ENCODE results near the gene CAPZA1. TPM values are rescaled to one million over a fixed set of nuclear protein-coding genes. Genes with fewer than 3 reads are reported as not detected.

The CAPZA1 gene
- total RNA-seq, 2 experiments from 2014 or later = 234 TPM

DNA sequence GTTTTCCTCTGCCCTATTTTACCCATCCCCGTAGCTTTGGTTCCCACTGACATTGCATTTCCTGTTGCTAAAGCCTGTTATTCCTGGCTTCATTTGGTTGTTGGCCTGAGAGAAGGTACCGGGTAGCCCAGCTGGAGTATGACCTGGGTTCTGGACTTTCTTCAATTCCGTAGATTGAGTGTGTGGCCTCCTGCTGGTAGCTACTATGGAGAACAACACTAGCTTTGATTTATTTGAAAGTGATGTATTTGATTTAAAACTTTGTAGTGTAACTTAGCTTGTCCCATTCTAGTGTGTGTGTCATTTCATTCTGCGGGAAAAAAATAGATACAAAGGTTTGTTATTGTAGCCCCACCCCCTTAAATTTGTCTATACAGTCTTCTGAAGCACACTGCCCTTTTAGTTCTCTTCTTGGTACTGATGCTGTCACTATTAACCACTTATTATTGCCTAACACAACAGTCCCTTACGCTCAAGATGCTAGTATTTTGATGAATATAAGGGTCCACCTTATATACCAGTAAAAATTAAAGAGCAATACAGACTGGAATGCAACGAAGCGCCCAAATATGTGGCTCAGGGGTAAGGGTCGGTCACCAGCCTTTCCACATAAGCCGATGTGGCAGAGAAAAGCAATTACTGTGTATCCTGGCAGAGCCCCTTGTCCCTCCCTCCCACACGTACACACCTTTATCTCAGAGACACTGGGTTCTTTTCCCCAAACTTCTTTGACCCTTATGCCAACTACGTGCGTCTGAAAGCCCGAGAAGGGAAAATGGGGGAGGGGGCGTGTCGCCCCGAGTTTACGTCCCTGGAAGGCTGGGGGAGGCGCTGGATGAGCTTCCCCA, 54.2 kb downstream of the CAPZA1 start:
- CTCF ChIA-PET (ENCODE audit: unreplicated experiment) = interaction anchor here (0.6 to 2.6 kb wide), 3 partner anchors 30 to 34 kb away, joined by 3 to 5 read pairs (median 5); no protein-coding TSS in a partner anchor
- H3K4me3 ChIP-seq (ENCODE audit: low read depth, low read length, poor library complexity, severe bottlenecking) = peak overlapping the region; percentile 82
- H2AFZ ChIP-seq (ENCODE audit: low read length) = peak overlapping the region; percentile 85; the same call in 1 of the 2 replicates
- no peaks in the 10 kb centered on the region for H4K20me1 ChIP-seq (ENCODE audit: insufficient read depth, low read length)
- H3K27ac ChIP-seq (ENCODE audit: low read depth, low read length, poor library complexity, severe bottlenecking) = peak overlapping the region; percentile 28
- H3K9me2 ChIP-seq (ENCODE audit: insufficient read depth, low read length) = no peaks in the 10 kb centered on the region
- POLR2A ChIA-PET = interaction anchor here (0.5 to 1.2 kb wide), 5 partner anchors 21 to 292 kb away, joined by 3 to 5 read pairs (median 3); partner anchors contain the start of genes CTTNBP2NL and ST7L
- TF ChIP-seq, protein P1, sequence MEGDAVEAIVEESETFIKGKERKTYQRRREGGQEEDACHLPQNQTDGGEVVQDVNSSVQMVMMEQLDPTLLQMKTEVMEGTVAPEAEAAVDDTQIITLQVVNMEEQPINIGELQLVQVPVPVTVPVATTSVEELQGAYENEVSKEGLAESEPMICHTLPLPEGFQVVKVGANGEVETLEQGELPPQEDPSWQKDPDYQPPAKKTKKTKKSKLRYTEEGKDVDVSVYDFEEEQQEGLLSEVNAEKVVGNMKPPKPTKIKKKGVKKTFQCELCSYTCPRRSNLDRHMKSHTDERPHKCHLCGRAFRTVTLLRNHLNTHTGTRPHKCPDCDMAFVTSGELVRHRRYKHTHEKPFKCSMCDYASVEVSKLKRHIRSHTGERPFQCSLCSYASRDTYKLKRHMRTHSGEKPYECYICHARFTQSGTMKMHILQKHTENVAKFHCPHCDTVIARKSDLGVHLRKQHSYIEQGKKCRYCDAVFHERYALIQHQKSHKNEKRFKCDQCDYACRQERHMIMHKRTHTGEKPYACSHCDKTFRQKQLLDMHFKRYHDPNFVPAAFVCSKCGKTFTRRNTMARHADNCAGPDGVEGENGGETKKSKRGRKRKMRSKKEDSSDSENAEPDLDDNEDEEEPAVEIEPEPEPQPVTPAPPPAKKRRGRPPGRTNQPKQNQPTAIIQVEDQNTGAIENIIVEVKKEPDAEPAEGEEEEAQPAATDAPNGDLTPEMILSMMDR (conservative IDR thresholded peaks at IDR 0.05; ENCODE audit: low read length) = peak; percentile 80
- TF ChIP-seq EZH2phosphoT487 (IDR thresholded peaks at IDR 0.05; ENCODE audit: borderline replicate concordance, low read depth, low read length) = no peak
- H3K36me3 ChIP-seq (ENCODE audit: insufficient read depth, low read length) = peaks cover 36% of the 10 kb centered on the region
- peak; percentile 52 for DNase-seq (ENCODE audit: low spot score)
- H3K9me3 ChIP-seq (ENCODE audit: low read length) = no peaks in the 10 kb centered on the region
- H3K79me2 ChIP-seq (ENCODE audit: insufficient read depth, low read depth, low read length) = no peaks in the 10 kb centered on the region
- peak overlapping the region; percentile 98 for H3K4me2 ChIP-seq (ENCODE audit: low read length)
- BruUV-seq (replicated peaks) = no TSS peak
- peaks cover 32% of the 10 kb centered on the region for H3K4me1 ChIP-seq (ENCODE audit: insufficient read depth, low read length, poor library complexity, severe bottlenecking)
- intact Hi-C loops (cut with micrococcal nuclease; ENCODE audit: unreplicated experiment) = loop anchor here (2.0 to 10.0 kb wide), 3 partner anchors 27 to 279 kb away; partner anchors contain the start of genes CAPZA1, CTTNBP2NL and ST7L

GRCh38 chr1:112674440-112674985, 54.9 kb downstream of the CAPZA1 start, which contains the start of gene MOV10:
Gene MOV10, plus strand, starts transcription at chr1:112674659. Its CDS starts 254 bp downstream, at chr1:112674913.
- BruUV-seq (replicated peaks) = no TSS peak
- no peak for TF ChIP-seq EZH2phosphoT487 (IDR thresholded peaks at IDR 0.05; ENCODE audit: borderline replicate concordance, low read depth, low read length)
- TF ChIP-seq, protein P1 (conservative IDR thresholded peaks at IDR 0.05; ENCODE audit: low read length) = no peak
- ChIA-PET CTCF (ENCODE audit: unreplicated experiment) (interaction anchor here (0.6 to 0.7 kb wide), 2 partner anchors 30 to 33 kb away, joined by 3 to 5 read pairs; no protein-coding TSS in a partner anchor), POLR2A (interaction anchor here (0.6 to 1.4 kb wide), 6 partner anchors 21 to 56 kb away, joined by 3 to 8 read pairs (median 3); partner anchors contain the start of gene ST7L)
- Histone ChIP-seq H2AFZ (ENCODE audit: low read length) (peak within 1 kb of the TSS; percentile 85), H3K4me3 (ENCODE audit: low read depth, low read length, poor library complexity, severe bottlenecking) (peak within 1 kb of the TSS; percentile 82), H3K79me2 (ENCODE audit: insufficient read depth, low read depth, low read length) (no peaks in the 10 kb centered on the region), H3K9me2 (ENCODE audit: insufficient read depth, low read length) (no peaks in the 10 kb centered on the region), H4K20me1 (ENCODE audit: insufficient read depth, low read length) (no peaks in the 10 kb centered on the region), H3K4me1 (ENCODE audit: insufficient read depth, low read length, poor library complexity, severe bottlenecking) (peaks cover 32% of the 10 kb centered on the region), H3K27ac (ENCODE audit: low read depth, low read length, poor library complexity, severe bottlenecking) (peak within 1 kb of the TSS; percentile 28), H3K4me2 (ENCODE audit: low read length) (peak within 1 kb of the TSS; percentile 98), H3K9me3 (ENCODE audit: low read length) (no peaks in the 10 kb centered on the region), H3K36me3 (ENCODE audit: insufficient read depth, low read length) (peaks cover 29% of the 10 kb centered on the region)
- intact Hi-C loops (cut with micrococcal nuclease; ENCODE audit: unreplicated experiment) = loop anchor here (2.0 to 10.0 kb wide), 3 partner anchors 26 to 280 kb away; partner anchors contain the start of genes CAPZA1, CTTNBP2NL and ST7L
- peak; percentile 63 for DNase-seq (ENCODE audit: low spot score)

All from OCI-LY7 (cell line).